MCF 10A (cell line): Measurements from ENCODE around the gene CETN1. TPM values are rescaled to one million over a fixed set of nuclear protein-coding genes. Genes with fewer than 3 reads are reported as not detected.

ENCODE experiments used
- BruUV-seq: library from RNA; stranded (reverse); fragments of 400-500 nt; replicated peaks from 2 replicates; lab custom pipeline; 2021; lab: Mats Ljungman, UMichigan
- CTCF ChIA-PET: fragments of 300-600 bp; sonication (Branson Sonifier 250); formaldehyde crosslinking; extraction: SDS; loops from one replicate; lab custom pipeline; 2021; ENCODE audit warnings: antibody characterized with exemption, inconsistent platforms; lab: Yijun Ruan, JAX
- POLR2A ChIA-PET: fragments of 300-600, 350-650 bp; sonication (Branson Sonifier 250); formaldehyde crosslinking; extraction: SDS; loops from one replicate; lab custom pipeline; 2020; ENCODE audit warnings: antibody characterized with exemption, inconsistent platforms; lab: Yijun Ruan, JAX
- DNase-seq: peaks from one replicate; pipeline ENCODE4 v3.0.0-alpha.2; 2018; ENCODE audit not compliant: unreplicated experiment
- H3K27ac Mint-ChIP-seq: one replicate; pipeline ENCODE4 v1.8.0; 2022; ENCODE audit warnings: mild to moderate bottlenecking, low read depth, mixed read lengths; ENCODE audit not compliant: unreplicated experiment
- H3K27me3 Mint-ChIP-seq: one replicate; pipeline ENCODE4 v1.8.0; 2022; ENCODE audit warnings: mixed read lengths; ENCODE audit not compliant: insufficient read depth, unreplicated experiment
- H3K36me3 Mint-ChIP-seq: one replicate; pipeline ENCODE4 v1.8.0; 2022; ENCODE audit warnings: mild to moderate bottlenecking, moderate library complexity, mixed read lengths; ENCODE audit not compliant: insufficient read depth, unreplicated experiment
- H3K4me1 Mint-ChIP-seq: one replicate; pipeline ENCODE4 v1.8.0; 2022; ENCODE audit warnings: mixed read lengths; ENCODE audit not compliant: insufficient read depth, unreplicated experiment
- H3K4me3 Mint-ChIP-seq: one replicate; pipeline ENCODE4 v1.8.0; 2022; ENCODE audit warnings: mild to moderate bottlenecking, moderate library complexity, mixed read lengths; ENCODE audit not compliant: unreplicated experiment
- H3K9me3 Mint-ChIP-seq: one replicate; pipeline ENCODE4 v1.8.0; 2022; ENCODE audit warnings: mixed read lengths; ENCODE audit not compliant: unreplicated experiment
- CTCF ChIP-seq: fragments of 200-600 bp; IDR thresholded peaks from one replicate; pipeline ENCODE4 v1.8.0; 2022; ENCODE audit warnings: antibody characterized with exemption, mild to moderate bottlenecking; ENCODE audit not compliant: unreplicated experiment
- intact Hi-C: fragments of 100-400 bp; cut with micrococcal nuclease; formaldehyde crosslinking; loops from 2 replicates; pipeline ENCODE4 v1.14.1; 2022
- total RNA-seq: library from RNA; stranded (reverse); gene quantifications from 2 replicates; pipeline ENCODE4 v1.2.3, GENCODE V29; 2022

CETN1 gene
- total RNA-seq, 1 experiment from 2014 or later: not detected

- BruUV-seq: no TSS peak
- Mint-ChIP-seq H3K27ac (no peak overlapping the region), H3K4me3 (no peak overlapping the region), H3K27me3 (no peaks in the 10 kb centered on the region), H3K4me1 (no peaks in the 10 kb centered on the region), H3K9me3 (no peaks in the 10 kb centered on the region), H3K36me3 (no peaks in the 10 kb centered on the region)
- DNase-seq: no peak
- POLR2A ChIA-PET: interaction anchor here (0.6 to 0.9 kb wide), 2 partner anchors 114 to 143 kb away, joined by 3 read pairs; no protein-coding TSS in a partner anchor
- CTCF ChIA-PET: interaction anchor here (0.8 kb wide), 1 partner anchor 87 kb away, joined by 3 read pairs; no protein-coding TSS in a partner anchor
- no peak for TF ChIP-seq CTCF
- intact Hi-C loops: no loop called here
Observed at GRCh38 chr18:573385-573784, 6.8 kb upstream of the CETN1 start.

GRCh38 chr18:574149-574860 is 5.9 kb upstream of the CETN1 start:
- no TSS peak for BruUV-seq
- DNase-seq: no peak
- H3K4me1 Mint-ChIP-seq: no peaks in the 10 kb centered on the region
- H3K27ac Mint-ChIP-seq: no peak overlapping the region
- no peaks in the 10 kb centered on the region for H3K27me3 Mint-ChIP-seq
- H3K4me3 Mint-ChIP-seq: no peak overlapping the region
- no peak for TF ChIP-seq CTCF
- ChIA-PET POLR2A (interaction anchor here (0.9 kb wide), 1 partner anchor 115 kb away, joined by 3 read pairs; no protein-coding TSS in a partner anchor), CTCF (interaction anchor here (0.8 kb wide), 1 partner anchor 88 kb away, joined by 3 read pairs; no protein-coding TSS in a partner anchor)
- H3K36me3 Mint-ChIP-seq: no peaks in the 10 kb centered on the region
- H3K9me3 Mint-ChIP-seq: no peaks in the 10 kb centered on the region
- intact Hi-C loops: no loop called here

GRCh38 chr18:574865-575645 is 5.1 kb upstream of the CETN1 start:
- no TSS peak for BruUV-seq
- TF ChIP-seq CTCF: no peak
- POLR2A ChIA-PET: interaction anchor here (0.6 kb wide), 1 partner anchor 96 kb away, joined by 3 read pairs; no protein-coding TSS in a partner anchor
- CTCF ChIA-PET: interaction anchor here (0.7 to 1.0 kb wide), 2 partner anchors 15 to 31 kb away, joined by 3 to 5 read pairs; no protein-coding TSS in a partner anchor
- H3K4me1 Mint-ChIP-seq: no peaks in the 10 kb centered on the region
- H3K27ac Mint-ChIP-seq: no peak overlapping the region
- H3K4me3 Mint-ChIP-seq: no peak overlapping the region
- no peaks in the 10 kb centered on the region for H3K36me3 Mint-ChIP-seq
- no peaks in the 10 kb centered on the region for H3K27me3 Mint-ChIP-seq
- intact Hi-C loops: no loop called here
- no peaks in the 10 kb centered on the region for H3K9me3 Mint-ChIP-seq
- DNase-seq: no peak

GRCh38 chr18:576924-577323 is 3.3 kb upstream of the CETN1 start:
- no peak overlapping the region for H3K4me3 Mint-ChIP-seq
- H3K4me1 Mint-ChIP-seq: no peaks in the 10 kb centered on the region
- H3K36me3 Mint-ChIP-seq: no peaks in the 10 kb centered on the region
- ChIA-PET CTCF (no interaction called here), POLR2A (no interaction called here)
- no peak overlapping the region for H3K27ac Mint-ChIP-seq
- intact Hi-C loops: no loop called here
- no peak for DNase-seq
- no peaks in the 10 kb centered on the region for H3K27me3 Mint-ChIP-seq
- no peak for TF ChIP-seq CTCF
- H3K9me3 Mint-ChIP-seq: no peaks in the 10 kb centered on the region
- no TSS peak for BruUV-seq
